Activated CD4-positive, alpha-beta memory T cell treated with anti-CD3 and anti-CD28 coated beads, Interleukin-2, amount 10 ng/mL, durations not matched to agents 7 days and 5 days (primary cell): ENCODE results near the gene ZNF780B. TPM values are rescaled to one million over a fixed set of nuclear protein-coding genes. Genes with fewer than 3 reads are reported as not detected.
A peak's percentile ranks its signal among the peaks of the same experiment; 100 is the strongest.

Experiments used
- CTCF ChIA-PET: fragments of 350-600 bp; sonication (Branson Sonifier 250); formaldehyde crosslinking; loops from one replicate; lab custom pipeline; 2021; ENCODE audit warnings: antibody characterized with exemption, inconsistent platforms; lab: Charles Lee
- POLR2A ChIA-PET: fragments of 350-600 bp; sonication (Branson Sonifier 250); formaldehyde crosslinking; loops from one replicate; lab custom pipeline; 2021; ENCODE audit warnings: antibody characterized with exemption; lab: Charles Lee
- DNase-seq: peaks from one replicate; pipeline ENCODE4 v3.0.0-alpha.2; 2020
- H3K27ac Mint-ChIP-seq: one replicate; pipeline ENCODE4 v1.8.0; 2021; ENCODE audit warnings: mild to moderate bottlenecking, mixed read lengths
- H3K27me3 Mint-ChIP-seq: one replicate; pipeline ENCODE4 v1.8.0; 2021; ENCODE audit warnings: mixed read lengths
- H3K36me3 Mint-ChIP-seq: one replicate; pipeline ENCODE4 v1.8.0; 2021; ENCODE audit warnings: low read depth, mixed read lengths
- H3K4me1 Mint-ChIP-seq: one replicate; pipeline ENCODE4 v1.8.0; 2021; ENCODE audit warnings: mixed read lengths
- H3K4me3 Mint-ChIP-seq: one replicate; pipeline ENCODE4 v1.8.0; 2021; ENCODE audit warnings: mild to moderate bottlenecking, mixed read lengths
- H3K9me3 Mint-ChIP-seq: one replicate; pipeline ENCODE4 v1.8.0; 2021; ENCODE audit warnings: mixed read lengths
- total RNA-seq, 2 experiments: library from RNA; stranded (reverse); gene quantifications; one replicate each; pipeline ENCODE4 v1.2.3, GENCODE V29; 2021

Gene ZNF780B
- total RNA-seq, result 10 to 100 TPM; 19.9 to 20.1 TPM

DNA sequence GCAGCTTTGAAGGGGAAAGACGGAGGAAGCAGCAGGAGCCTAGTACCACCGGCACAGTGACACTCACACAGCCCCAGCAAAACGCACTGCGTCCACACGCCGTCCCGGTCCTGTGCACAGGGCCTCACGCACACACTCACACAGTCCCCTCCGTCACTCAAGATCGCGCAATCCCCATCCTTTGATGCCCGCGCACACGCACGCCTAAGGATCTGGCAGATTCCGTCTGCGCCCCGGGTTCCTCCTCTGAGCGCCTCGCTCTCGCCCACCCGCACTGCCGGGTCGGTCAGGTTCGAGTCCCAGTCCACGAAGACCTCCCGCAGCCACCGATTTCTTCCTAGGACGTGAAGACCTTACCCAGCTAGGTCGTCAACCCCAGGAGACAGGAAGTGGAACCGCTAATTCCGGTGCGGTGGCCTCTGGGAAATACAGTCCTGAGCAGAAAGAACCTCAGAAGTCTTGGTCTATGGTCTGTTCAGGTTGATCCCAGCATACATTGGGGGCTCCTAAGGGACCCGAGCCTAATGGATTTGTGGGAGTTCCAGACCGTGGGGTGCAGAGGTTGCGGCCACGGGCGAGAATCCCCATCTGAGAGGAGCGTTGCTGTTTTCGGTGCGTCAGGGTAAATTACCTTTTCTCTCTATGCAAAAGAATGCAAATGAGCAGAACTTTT is at the start of gene ZNF780B:
ZNF780B (minus strand) TSS at position 400 of the 673 bp plus-strand sequence. CDS start 5,899 bp downstream, outside the sequence.
- CTCF ChIA-PET, result interaction anchor here (0.6 to 3.1 kb wide), 2 partner anchors 86 to 583 kb away, joined by 4 to 10 read pairs; partner anchors contain the start of gene PSMC4
- POLR2A ChIA-PET, result interaction anchor here (0.6 to 1.9 kb wide), 4 partner anchors 35 to 494 kb away, joined by 3 to 10 read pairs (median 7); partner anchors contain the start of genes PSMC4, ZNF546 and ZNF780A
- Mint-ChIP-seq H3K4me3 (peak within 1 kb of the TSS; percentile 99), H3K9me3 (peaks cover 26% of the 10 kb centered on the region), H3K4me1 (peaks cover 43% of the 10 kb centered on the region), H3K36me3 (peaks cover 47% of the 10 kb centered on the region), H3K27me3 (peaks cover 17% of the 10 kb centered on the region), H3K27ac (peak within 1 kb of the TSS; percentile 91)
- peak; percentile 82 for DNase-seq

DNA sequence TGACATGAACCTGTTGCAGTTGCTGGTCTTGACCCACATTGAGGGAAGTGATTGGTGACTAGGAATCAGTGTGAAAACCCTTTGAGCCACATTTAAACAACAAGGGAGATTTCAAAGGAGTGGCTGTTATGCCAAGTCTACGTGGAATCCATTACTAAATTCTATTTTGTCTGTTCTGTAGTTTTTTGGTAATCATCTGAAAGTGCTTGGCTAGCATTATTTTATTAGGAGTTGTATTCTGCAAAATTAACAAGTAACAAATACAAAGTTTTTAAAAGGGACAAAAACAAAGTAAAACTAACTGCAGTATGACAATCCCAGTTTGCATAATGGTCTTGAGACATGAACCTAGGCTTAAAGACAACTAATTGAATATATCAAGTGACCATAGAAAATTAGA is 48.7 kb upstream of the ZNF780B start:
- POLR2A ChIA-PET, result no interaction called here
- Mint-ChIP-seq H3K27ac (no peak overlapping the region), H3K36me3 (no peaks in the 10 kb centered on the region), H3K4me3 (no peak overlapping the region), H3K27me3 (no peaks in the 10 kb centered on the region), H3K9me3 (no peaks in the 10 kb centered on the region), H3K4me1 (no peaks in the 10 kb centered on the region)
- no peak for DNase-seq
- CTCF ChIA-PET, result no interaction called here

DNA sequence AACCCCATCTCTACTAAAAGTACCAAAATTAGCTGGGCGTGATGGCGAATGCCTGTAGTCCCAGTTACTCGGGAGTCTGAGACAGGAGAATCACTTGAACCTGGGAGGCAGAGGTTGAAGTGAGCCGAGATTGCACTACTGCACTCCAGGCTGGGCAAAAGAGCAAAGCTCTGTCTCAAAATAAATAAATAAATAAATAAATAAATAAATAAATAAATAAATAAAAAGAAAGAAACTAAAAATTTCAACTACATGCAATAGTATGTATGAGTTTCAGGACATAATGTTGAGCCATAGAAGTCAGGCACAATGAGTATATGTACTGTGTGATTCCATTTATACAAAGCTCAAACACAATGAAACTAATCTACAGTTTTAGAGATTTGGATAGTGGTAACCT is 47.6 kb upstream of the ZNF780B start:
- Mint-ChIP-seq H3K36me3 (no peaks in the 10 kb centered on the region), H3K4me3 (no peak overlapping the region), H3K9me3 (no peaks in the 10 kb centered on the region), H3K4me1 (no peaks in the 10 kb centered on the region), H3K27ac (no peak overlapping the region), H3K27me3 (peaks cover 4% of the 10 kb centered on the region)
- DNase-seq, result no peak
- CTCF ChIA-PET, result no interaction called here
- POLR2A ChIA-PET, result no interaction called here

DNA sequence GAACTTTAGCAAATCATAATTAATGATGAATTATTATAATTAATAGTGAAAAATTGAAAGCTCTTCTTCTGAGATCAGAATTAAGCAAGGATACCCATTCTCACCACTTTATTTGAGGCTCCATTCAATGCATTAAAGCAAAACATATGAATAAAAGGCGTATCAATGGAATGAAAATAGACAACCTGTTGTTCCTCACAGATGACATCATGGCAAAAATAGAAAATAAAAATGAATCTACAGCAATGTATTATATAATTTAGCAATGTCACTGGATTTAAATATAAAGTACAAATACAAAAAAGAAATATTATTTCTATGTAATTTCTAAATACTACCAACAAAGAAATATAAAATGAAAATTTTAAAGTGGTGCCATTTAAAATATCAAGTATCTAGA is 45.8 kb upstream of the ZNF780B start:
- H3K4me1 Mint-ChIP-seq, result no peaks in the 10 kb centered on the region
- no peaks in the 10 kb centered on the region for H3K9me3 Mint-ChIP-seq
- ChIA-PET CTCF (no interaction called here), POLR2A (no interaction called here)
- no peak for DNase-seq
- H3K4me3 Mint-ChIP-seq, result no peak overlapping the region
- peaks cover 11% of the 10 kb centered on the region for H3K27me3 Mint-ChIP-seq
- H3K36me3 Mint-ChIP-seq, result no peaks in the 10 kb centered on the region
- H3K27ac Mint-ChIP-seq, result no peak overlapping the region

DNA sequence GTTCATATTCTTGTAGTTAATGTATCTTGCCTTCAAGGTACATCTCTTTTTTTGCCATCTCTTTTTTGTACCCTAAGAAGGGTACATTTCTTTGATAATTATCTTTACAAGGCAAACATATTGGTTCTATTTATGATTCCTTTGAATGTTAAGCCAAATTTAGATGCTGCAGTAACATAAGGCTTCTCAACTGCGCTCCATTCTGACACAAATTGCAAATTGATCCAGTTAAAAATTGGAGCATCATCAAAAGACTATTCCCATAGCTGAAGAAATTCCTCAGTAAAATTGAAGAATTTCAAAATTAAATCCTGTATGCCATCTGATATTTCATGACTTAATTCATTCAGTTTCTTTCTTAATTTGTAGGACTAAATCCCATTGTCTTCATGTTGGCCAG is 37.4 kb upstream of the ZNF780B start:
- CTCF ChIA-PET, result interaction anchor here (0.6 to 1.1 kb wide), 2 partner anchors 18 to 51 kb away, joined by 3 read pairs; no protein-coding TSS in a partner anchor

DNA sequence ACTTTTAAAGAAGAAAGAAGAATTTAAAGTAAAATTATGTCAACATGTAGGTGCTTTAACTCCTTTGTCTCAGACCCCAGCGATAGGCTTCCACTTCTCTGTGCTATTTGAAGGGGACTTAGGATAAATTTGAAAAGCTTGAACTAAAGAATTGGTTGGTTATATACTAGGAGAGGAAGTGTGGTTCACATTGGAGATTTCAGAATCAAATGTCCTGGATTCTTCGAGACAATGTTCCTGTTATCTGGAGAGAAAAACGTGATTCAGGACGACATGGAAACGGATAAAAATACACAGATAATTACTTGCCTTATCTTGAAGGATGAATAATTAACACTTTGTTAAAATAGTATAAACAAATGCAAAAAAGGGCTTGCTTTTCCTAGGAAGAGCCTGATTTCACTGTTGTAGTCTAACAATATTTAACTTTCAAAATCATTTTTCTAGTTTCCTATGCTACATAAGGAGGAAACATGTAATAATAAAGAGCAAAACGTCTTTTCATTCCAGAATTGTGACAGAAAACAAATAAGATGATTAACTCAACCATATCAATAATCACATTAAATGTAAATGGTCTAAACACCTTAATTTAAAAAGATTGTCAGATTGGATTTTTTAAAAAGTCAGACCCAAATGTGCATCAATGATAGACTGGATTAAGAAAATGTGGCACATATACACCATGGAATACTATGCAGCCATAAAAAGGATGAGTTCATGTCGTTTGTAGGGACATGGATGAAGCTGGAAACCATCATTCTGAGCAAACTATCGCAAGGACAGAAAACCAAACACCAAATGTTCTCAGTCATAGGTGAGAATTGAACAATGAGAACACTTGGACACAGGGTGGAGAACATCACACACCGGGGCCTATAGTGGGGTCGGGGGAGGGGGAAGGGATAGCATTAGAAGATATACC is 35.4 kb upstream of the ZNF780B start:
- DNase-seq, result no peak
- CTCF ChIA-PET, result interaction anchor here (0.6 to 1.6 kb wide), 4 partner anchors 34 to 247 kb away, joined by 3 to 10 read pairs (median 4); partner anchors contain the start of gene PSMC4
- H3K9me3 Mint-ChIP-seq, result peaks cover 7% of the 10 kb centered on the region
- POLR2A ChIA-PET, result interaction anchor here (0.7 to 2.2 kb wide), 6 partner anchors 35 to 121 kb away, joined by 3 to 31 read pairs (median 6); partner anchors contain the start of genes PSMC4, ZNF546 and ZNF780B
- peaks cover 25% of the 10 kb centered on the region for H3K36me3 Mint-ChIP-seq
- peak overlapping the region; percentile 100 for H3K4me3 Mint-ChIP-seq
- peaks cover 5% of the 10 kb centered on the region for H3K27me3 Mint-ChIP-seq
- peak overlapping the region; percentile 98 for H3K27ac Mint-ChIP-seq
- H3K4me1 Mint-ChIP-seq, result peaks cover 41% of the 10 kb centered on the region

More for the DNA sequence above, 37.4 kb upstream of the ZNF780B start:
- H3K27me3 Mint-ChIP-seq, result peaks cover 12% of the 10 kb centered on the region
- H3K36me3 Mint-ChIP-seq, result peaks cover 15% of the 10 kb centered on the region
- H3K4me1 Mint-ChIP-seq, result peaks cover 28% of the 10 kb centered on the region
- DNase-seq, result no peak
- H3K27ac Mint-ChIP-seq, result no peak overlapping the region
- no peak overlapping the region for H3K4me3 Mint-ChIP-seq
- POLR2A ChIA-PET, result interaction anchor here (1.1 kb wide), 1 partner anchor 12 kb away, joined by 3 read pairs; no protein-coding TSS in a partner anchor
- H3K9me3 Mint-ChIP-seq, result no peaks in the 10 kb centered on the region

DNA sequence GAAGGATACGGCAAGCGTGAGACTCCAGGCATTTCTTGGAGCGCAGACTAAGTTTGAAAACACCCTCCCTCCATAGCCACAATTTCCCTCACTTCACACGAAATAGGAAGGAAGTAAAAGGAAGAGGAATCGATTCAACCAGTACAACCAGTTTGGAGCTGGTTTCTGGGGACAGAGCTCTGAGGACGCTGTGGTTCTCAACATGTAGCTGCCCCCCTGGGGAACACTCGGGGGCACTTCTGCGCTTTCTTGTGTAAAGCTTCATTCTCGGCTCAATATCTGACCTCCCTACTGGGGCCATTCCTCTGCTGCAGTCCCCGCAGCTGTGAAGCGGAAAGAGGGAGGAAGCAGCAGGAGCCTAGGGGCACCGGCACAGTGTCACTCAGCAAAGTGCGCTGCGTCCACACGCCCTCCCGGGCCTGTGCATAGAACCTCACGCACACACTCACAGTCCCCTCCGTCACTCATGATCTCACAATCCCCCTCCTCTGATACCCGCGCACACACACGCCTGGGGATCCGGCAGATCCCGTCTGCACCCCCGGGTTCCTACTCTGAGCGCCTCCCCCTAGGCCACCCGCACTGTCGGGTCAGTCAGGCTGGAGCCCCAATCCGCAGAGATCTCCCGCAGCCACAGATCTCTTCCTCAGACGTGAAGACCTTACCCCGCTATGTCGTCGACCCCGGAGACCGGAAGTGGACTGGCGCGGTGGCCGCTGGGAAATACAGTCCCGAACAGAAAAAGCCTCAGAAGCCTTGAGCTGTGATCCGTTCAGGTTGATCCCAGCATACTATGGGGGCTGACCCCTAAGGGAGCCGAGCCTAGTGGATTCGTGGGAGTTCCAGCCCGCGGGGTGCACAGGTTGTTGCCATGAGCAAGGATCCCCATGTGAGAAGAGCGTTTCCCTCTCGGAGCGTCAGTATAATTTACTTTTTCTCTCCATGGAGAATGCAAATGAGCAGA is 34.5 kb upstream of the ZNF780B start, which contains the start of gene ZNF780A:
ZNF780A (minus strand) TSS at position 703 of the 964 bp plus-strand sequence. CDS start 6,190 bp downstream, outside the sequence.
- peaks cover 7% of the 10 kb centered on the region for H3K9me3 Mint-ChIP-seq
- H3K27me3 Mint-ChIP-seq, result peaks cover 2% of the 10 kb centered on the region
- DNase-seq, result peak; percentile 82
- ChIA-PET CTCF (interaction anchor here (0.6 to 1.6 kb wide), 6 partner anchors 33 to 246 kb away, joined by 3 to 10 read pairs (median 4); partner anchors contain the start of genes PSMC4 and ZNF546), POLR2A (interaction anchor here (0.7 to 2.2 kb wide), 12 partner anchors 10 to 244 kb away, joined by 3 to 31 read pairs (median 3); partner anchors contain the start of genes FBL, MAP3K10, PSMC4 and TTC9B)
- H3K4me3 Mint-ChIP-seq, result peak within 1 kb of the TSS; percentile 100
- peaks cover 41% of the 10 kb centered on the region for H3K4me1 Mint-ChIP-seq
- peak within 1 kb of the TSS; percentile 98 for H3K27ac Mint-ChIP-seq
- H3K36me3 Mint-ChIP-seq, result peaks cover 25% of the 10 kb centered on the region

DNA sequence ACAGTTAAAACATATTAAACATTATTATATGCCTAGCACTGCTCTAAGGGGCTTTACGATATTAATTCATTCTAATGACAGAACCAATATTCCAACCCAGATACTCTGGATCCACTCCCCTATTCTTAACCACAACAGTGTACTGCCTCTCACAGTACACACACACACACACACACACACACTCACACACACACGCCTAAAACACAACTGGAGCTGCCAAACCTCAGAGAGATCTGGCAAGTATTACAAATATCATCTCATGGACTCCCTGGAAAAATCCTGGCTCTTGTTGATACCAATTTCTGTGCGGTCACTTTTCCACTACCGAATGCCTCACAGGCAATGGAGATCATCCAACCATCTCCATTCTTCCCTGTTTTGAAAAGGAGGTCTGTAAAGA is 33.4 kb upstream of the ZNF780B start:
- ChIA-PET POLR2A (interaction anchor here (1.0 to 2.2 kb wide), 8 partner anchors 9 to 243 kb away, joined by 3 to 31 read pairs (median 3); partner anchors contain the start of genes FBL, MAP3K10, PSMC4 and TTC9B), CTCF (interaction anchor here (0.8 to 1.0 kb wide), 2 partner anchors 32 to 39 kb away, joined by 3 read pairs; no protein-coding TSS in a partner anchor)
- Mint-ChIP-seq H3K27ac (no peak overlapping the region), H3K36me3 (peaks cover 31% of the 10 kb centered on the region), H3K27me3 (peaks cover under 1% of the 10 kb centered on the region), H3K9me3 (peaks cover 7% of the 10 kb centered on the region), H3K4me3 (peak overlapping the region; percentile 100), H3K4me1 (peaks cover 41% of the 10 kb centered on the region)
- DNase-seq, result no peak

DNA sequence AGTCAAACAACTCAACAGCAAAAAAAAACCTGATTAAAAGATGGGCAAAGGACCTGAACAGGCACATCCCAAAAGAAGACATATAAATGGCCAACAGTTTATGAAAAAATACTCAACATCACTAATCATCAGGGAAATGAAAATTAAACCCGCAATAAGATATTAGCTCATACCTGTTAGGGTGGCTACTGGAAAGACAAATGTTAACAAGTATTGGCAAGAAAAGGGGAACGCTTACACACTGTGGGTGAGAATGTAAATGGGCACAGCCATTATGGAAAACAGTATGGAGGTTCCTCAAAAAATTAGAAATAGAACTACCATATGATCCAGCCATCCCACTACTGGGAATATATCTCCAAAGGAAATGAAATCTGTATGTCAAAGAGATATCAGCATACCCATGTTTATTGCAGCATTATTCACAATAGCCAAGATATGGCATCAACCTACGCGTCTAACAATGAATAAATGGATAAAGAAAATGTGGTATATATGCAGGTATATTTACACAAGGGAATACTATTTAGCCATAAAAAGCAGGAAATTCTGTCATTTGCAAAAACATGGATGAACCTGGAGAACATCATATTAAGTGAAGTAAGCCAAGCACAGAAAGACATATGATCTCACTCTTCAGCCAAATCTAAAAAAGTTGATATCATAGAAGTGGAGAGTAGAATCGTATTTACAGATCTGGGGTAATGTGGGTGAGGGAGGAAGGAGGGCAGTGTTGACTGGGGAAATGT is 32.4 kb upstream of the ZNF780B start:
- CTCF ChIA-PET, result no interaction called here
- Mint-ChIP-seq H3K27me3 (no peaks in the 10 kb centered on the region), H3K27ac (no peak overlapping the region)

DNA sequence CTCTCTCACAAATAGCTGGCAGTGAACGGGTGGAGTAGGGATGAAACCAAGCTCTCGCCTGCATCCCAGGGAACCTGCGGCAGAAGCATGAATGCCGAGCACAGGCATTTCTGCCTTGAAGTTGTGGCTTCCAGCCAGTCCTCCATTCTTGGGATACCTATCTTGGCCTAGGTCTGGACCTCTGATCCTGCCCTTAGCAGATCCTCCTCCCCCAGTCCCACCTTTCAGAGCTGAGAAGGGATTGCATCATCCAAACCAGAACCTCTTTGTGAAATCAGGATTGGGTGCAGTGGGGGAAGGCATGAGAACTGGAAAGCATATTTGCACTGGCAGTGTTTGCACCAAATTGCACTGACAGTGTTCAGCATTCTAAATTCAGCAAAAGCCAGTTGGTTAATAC is 28.9 kb upstream of the ZNF780B start:
- ChIA-PET CTCF (no interaction called here), POLR2A (no interaction called here)
- Mint-ChIP-seq H3K36me3 (peaks cover 62% of the 10 kb centered on the region), H3K4me3 (no peak overlapping the region), H3K4me1 (peaks cover 28% of the 10 kb centered on the region), H3K27me3 (no peaks in the 10 kb centered on the region), H3K27ac (no peak overlapping the region), H3K9me3 (peaks cover 14% of the 10 kb centered on the region)
- DNase-seq, result no peak

More for the DNA sequence above, 32.4 kb upstream of the ZNF780B start:
- DNase-seq, result no peak
- POLR2A ChIA-PET, result interaction anchor here (1.2 kb wide), 1 partner anchor 147 kb away, joined by 3 read pairs; no protein-coding TSS in a partner anchor
- Mint-ChIP-seq H3K9me3 (peaks cover 7% of the 10 kb centered on the region), H3K36me3 (peaks cover 36% of the 10 kb centered on the region), H3K4me3 (no peak overlapping the region), H3K4me1 (peaks cover 41% of the 10 kb centered on the region)

DNA sequence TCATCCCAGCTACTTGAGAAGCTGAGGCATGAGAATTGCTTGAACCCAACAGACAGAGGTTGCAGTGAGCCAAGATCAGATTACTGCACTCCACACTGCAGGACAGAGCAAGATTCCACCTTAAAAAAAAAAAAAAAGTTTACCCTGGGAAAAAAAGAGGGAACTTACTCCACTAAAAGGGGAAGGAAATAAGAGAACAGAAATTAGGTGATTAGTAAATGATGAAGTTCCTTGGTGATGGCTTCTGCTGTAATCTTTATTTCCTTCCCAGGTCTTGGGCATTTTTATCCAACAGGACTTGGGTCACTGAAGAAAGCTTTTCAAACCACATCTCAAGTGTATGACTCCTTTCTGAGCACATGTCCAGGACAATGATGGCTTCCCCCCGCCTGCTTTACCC is 25.4 kb upstream of the ZNF780B start:
- H3K27ac Mint-ChIP-seq, result no peak overlapping the region
- H3K9me3 Mint-ChIP-seq, result peaks cover 38% of the 10 kb centered on the region
- ChIA-PET CTCF (no interaction called here), POLR2A (interaction anchor here (0.9 kb wide), 1 partner anchor 12 kb away, joined by 3 read pairs; no protein-coding TSS in a partner anchor)
- DNase-seq, result no peak
- no peaks in the 10 kb centered on the region for H3K27me3 Mint-ChIP-seq
- H3K36me3 Mint-ChIP-seq, result peaks cover 78% of the 10 kb centered on the region
- H3K4me1 Mint-ChIP-seq, result no peaks in the 10 kb centered on the region
- H3K4me3 Mint-ChIP-seq, result no peak overlapping the region
